ENCODE measurements around the gene METTL22.

Gene METTL22

DNA sequence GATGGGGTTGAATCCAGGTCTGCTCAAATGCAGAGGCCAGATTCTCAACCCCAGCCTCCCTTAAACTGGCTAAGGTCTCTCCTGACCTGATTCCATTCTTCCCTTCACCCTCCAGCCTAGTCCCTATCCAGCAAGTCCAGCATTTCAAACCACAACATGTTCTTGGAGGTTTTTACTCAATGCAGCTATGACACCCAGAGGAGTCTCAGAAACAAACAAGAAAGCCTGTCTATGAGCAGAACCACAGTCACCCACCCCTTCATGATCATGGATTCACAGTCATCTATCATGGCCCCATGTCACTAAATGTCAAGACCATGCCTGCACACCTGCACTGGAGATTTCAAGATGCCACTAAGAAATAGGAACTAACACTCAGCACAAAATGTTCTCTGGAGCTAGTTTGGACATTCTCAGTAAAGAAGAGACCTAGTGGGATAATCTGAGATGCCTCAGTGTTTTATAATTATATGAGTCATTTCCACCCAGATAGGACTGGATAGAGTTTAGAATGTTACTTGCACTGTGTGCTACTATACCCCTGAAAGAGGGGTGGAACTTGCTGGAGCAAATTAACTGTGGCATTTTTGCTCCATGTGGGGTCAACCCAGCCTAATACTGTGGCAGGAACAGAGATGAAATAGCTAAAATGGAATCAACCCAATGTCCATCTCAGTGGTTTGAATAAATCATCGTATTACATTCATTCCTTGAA is 9.5 kb upstream of the METTL22 start:
- Histone ChIP-seq H3K27me3 (ENCODE audit: insufficient read depth, low read length, poor library complexity, severe bottlenecking) (no peaks in the 10 kb centered on the region), H3K4me3 (ENCODE audit: low read length, poor library complexity, severe bottlenecking) (no peak overlapping the region), H3K9me3 (ENCODE audit: insufficient read depth, low read depth, low read length) (no peaks in the 10 kb centered on the region), H3K9ac (ENCODE audit: low read depth, low read length, poor library complexity, severe bottlenecking) (no peak overlapping the region), H3K4me2 (ENCODE audit: low read depth, low read length, poor library complexity, severe bottlenecking) (no peak overlapping the region), H3F3A (ENCODE audit: low read depth) (no peaks in the 10 kb centered on the region), H3K36me3 (ENCODE audit: insufficient read depth, low read length) (no peaks in the 10 kb centered on the region), H2AFZ (ENCODE audit: low read length) (no peak overlapping the region), H3K9me2 (replicated peaks; ENCODE audit: low read depth, low read length) (no peaks in the 10 kb centered on the region), H4K20me1 (ENCODE audit: insufficient read depth, low read length, poor library complexity, severe bottlenecking) (no peaks in the 10 kb centered on the region), H3K79me2 (ENCODE audit: insufficient read depth, low read length) (no peaks in the 10 kb centered on the region), H3K4me1 (ENCODE audit: insufficient read depth, low read length, poor library complexity, severe bottlenecking) (no peaks in the 10 kb centered on the region)
- TF ChIP-seq, protein P1, sequence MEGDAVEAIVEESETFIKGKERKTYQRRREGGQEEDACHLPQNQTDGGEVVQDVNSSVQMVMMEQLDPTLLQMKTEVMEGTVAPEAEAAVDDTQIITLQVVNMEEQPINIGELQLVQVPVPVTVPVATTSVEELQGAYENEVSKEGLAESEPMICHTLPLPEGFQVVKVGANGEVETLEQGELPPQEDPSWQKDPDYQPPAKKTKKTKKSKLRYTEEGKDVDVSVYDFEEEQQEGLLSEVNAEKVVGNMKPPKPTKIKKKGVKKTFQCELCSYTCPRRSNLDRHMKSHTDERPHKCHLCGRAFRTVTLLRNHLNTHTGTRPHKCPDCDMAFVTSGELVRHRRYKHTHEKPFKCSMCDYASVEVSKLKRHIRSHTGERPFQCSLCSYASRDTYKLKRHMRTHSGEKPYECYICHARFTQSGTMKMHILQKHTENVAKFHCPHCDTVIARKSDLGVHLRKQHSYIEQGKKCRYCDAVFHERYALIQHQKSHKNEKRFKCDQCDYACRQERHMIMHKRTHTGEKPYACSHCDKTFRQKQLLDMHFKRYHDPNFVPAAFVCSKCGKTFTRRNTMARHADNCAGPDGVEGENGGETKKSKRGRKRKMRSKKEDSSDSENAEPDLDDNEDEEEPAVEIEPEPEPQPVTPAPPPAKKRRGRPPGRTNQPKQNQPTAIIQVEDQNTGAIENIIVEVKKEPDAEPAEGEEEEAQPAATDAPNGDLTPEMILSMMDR (conservative IDR thresholded peaks at IDR 0.05; ENCODE audit: low read length) = no peak
- TF ChIP-seq EZH2phosphoT487 (IDR thresholded peaks at IDR 0.05; ENCODE audit: borderline replicate concordance) = no peak

DNA sequence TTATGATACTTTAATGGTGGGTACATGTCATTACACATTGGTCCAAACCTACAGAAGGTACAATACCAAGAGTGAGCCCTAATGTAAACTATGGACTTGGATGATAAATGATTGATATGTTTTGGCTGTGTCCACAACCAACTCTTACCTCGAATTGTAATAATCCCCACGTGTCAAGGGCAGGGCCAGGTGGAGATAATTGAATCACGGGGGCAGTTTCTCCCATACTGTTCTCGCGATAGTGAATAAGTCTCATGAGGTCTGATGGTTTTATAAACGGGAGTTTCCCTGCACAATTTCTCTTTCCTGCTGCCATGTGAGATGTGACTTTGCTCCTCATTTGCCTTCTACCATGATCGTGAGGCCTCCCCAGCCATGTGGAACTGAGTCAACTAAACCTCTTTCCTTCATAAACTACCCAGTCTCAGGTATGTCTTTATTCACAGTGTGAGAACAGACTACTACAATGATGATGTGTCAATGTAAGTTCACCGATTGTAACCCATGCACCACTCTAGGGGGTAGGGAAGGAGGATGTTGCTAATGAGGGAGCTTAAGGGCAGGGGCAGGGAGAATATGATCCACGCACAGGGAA is 7.0 kb upstream of the METTL22 start:
- no peaks in the 10 kb centered on the region for H3K27me3 ChIP-seq (ENCODE audit: insufficient read depth, low read length, poor library complexity, severe bottlenecking)
- no peak overlapping the region for H3K9ac ChIP-seq (ENCODE audit: low read depth, low read length, poor library complexity, severe bottlenecking)
- H3K4me3 ChIP-seq (ENCODE audit: low read length, poor library complexity, severe bottlenecking) = no peak overlapping the region
- no peaks in the 10 kb centered on the region for H3K36me3 ChIP-seq (ENCODE audit: insufficient read depth, low read length)
- TF ChIP-seq, protein P1 (conservative IDR thresholded peaks at IDR 0.05; ENCODE audit: low read length) = no peak
- TF ChIP-seq EZH2phosphoT487 (IDR thresholded peaks at IDR 0.05; ENCODE audit: borderline replicate concordance) = no peak
- H3K9me3 ChIP-seq (ENCODE audit: insufficient read depth, low read depth, low read length) = no peaks in the 10 kb centered on the region
- H3K4me2 ChIP-seq (ENCODE audit: low read depth, low read length, poor library complexity, severe bottlenecking) = no peak overlapping the region
- H2AFZ ChIP-seq (ENCODE audit: low read length) = no peak overlapping the region
- H3F3A ChIP-seq (ENCODE audit: low read depth) = no peaks in the 10 kb centered on the region
- no peaks in the 10 kb centered on the region for H3K4me1 ChIP-seq (ENCODE audit: insufficient read depth, low read length, poor library complexity, severe bottlenecking)
- no peaks in the 10 kb centered on the region for H3K79me2 ChIP-seq (ENCODE audit: insufficient read depth, low read length)
- H4K20me1 ChIP-seq (ENCODE audit: insufficient read depth, low read length, poor library complexity, severe bottlenecking) = no peaks in the 10 kb centered on the region
- no peaks in the 10 kb centered on the region for H3K9me2 ChIP-seq (replicated peaks; ENCODE audit: low read depth, low read length)

DNA sequence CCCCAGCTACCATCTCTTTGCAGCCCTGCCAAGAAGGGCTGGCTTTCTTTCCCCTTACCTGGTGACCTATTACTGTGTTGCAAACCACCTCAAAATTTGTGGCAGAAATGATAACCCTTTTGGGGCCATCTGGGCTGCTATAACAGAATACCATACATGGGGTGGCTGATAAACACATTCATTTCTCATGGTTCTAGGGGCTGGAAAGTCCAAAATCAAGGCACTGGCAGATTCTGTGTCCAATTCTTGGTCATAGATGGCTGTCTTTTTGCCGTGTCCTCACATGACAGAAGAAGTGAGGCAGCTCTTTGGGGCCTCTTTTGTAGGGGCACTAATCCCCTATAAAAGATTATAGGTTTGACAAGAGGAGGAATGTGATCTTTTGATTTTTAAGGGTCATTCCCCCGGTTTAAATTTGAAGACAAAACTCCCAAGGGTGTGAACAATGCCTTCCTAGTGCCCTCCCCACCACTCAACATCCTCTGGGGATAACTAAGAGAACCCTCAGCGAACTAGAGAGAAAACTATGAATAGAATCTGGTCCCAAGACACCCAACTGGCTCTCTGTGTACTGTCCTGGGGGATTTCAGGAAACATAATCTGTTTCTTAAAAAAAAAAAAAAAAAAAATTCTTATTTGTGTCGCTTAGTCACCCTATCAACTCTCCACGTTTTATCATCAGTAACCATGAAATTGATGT is 1.7 kb upstream of the METTL22 start:
- Histone ChIP-seq H3K4me2 (ENCODE audit: low read depth, low read length, poor library complexity, severe bottlenecking) (no peak overlapping the region), H3K4me1 (ENCODE audit: insufficient read depth, low read length, poor library complexity, severe bottlenecking) (peaks cover 7% of the 10 kb centered on the region), H4K20me1 (ENCODE audit: insufficient read depth, low read length, poor library complexity, severe bottlenecking) (peaks cover 11% of the 10 kb centered on the region), H3K9me2 (replicated peaks; ENCODE audit: low read depth, low read length) (no peaks in the 10 kb centered on the region), H2AFZ (ENCODE audit: low read length) (no peak overlapping the region), H3K79me2 (ENCODE audit: insufficient read depth, low read length) (peaks cover 27% of the 10 kb centered on the region), H3K9ac (ENCODE audit: low read depth, low read length, poor library complexity, severe bottlenecking) (no peak overlapping the region), H3K27me3 (ENCODE audit: insufficient read depth, low read length, poor library complexity, severe bottlenecking) (no peaks in the 10 kb centered on the region), H3F3A (ENCODE audit: low read depth) (no peaks in the 10 kb centered on the region), H3K9me3 (ENCODE audit: insufficient read depth, low read depth, low read length) (no peaks in the 10 kb centered on the region), H3K36me3 (ENCODE audit: insufficient read depth, low read length) (no peaks in the 10 kb centered on the region), H3K4me3 (ENCODE audit: low read length, poor library complexity, severe bottlenecking) (no peak overlapping the region)
- TF ChIP-seq, protein P1 (conservative IDR thresholded peaks at IDR 0.05; ENCODE audit: low read length) = no peak
- TF ChIP-seq EZH2phosphoT487 (IDR thresholded peaks at IDR 0.05; ENCODE audit: borderline replicate concordance) = no peak

All from Loucy (cell line).